VCaP (cell line): ENCODE measurements around the gene CBL.

Source experiments
- H3K27ac ChIP-seq: fragments of 450-650 bp; 2 replicates; pipeline ENCODE4 v1.5.1; 2017
- CTCF ChIP-seq: fragments of 450-650 bp; conservative IDR thresholded peaks from 2 replicates; pipeline ENCODE4 v1.5.1; 2017; ENCODE audit warnings: mild to moderate bottlenecking, moderate library complexity

The CBL gene

GRCh38 chr11:119320776-119321524, 114.8 kb downstream of the CBL start:
- no peak for TF ChIP-seq CTCF
- H3K27ac ChIP-seq: peak overlapping the region; percentile 72; the same call in 1 of the 2 replicates

GRCh38 chr11:119322360-119322739, 116.2 kb downstream of the CBL start:
- no peak overlapping the region for H3K27ac ChIP-seq
- TF ChIP-seq CTCF: no peak

- H3K27ac ChIP-seq: no peak overlapping the region
Observed at GRCh38 chr11:119322921-119323531, 116.9 kb downstream of the CBL start.

GRCh38 chr11:119323532-119324033, 117.4 kb downstream of the CBL start:
- no peak overlapping the region for H3K27ac ChIP-seq
- peak; percentile 91 for TF ChIP-seq CTCF

More at GRCh38 chr11:119322921-119323531, 116.9 kb downstream of the CBL start:
- no peak for TF ChIP-seq CTCF

- H3K27ac ChIP-seq: no peak overlapping the region
- TF ChIP-seq CTCF: no peak
Observed at GRCh38 chr11:119324189-119324588, 118.0 kb downstream of the CBL start.

GRCh38 chr11:119329320-119329719, 123.2 kb downstream of the CBL start:
- TF ChIP-seq CTCF: no peak
- no peak overlapping the region for H3K27ac ChIP-seq

GRCh38 chr11:119330237-119330636, 124.1 kb downstream of the CBL start:
- no peak for TF ChIP-seq CTCF
- H3K27ac ChIP-seq: no peak overlapping the region
